SU-DHL-6 (cell line): ENCODE results near the gene SLC9A1.

Source experiments
- EZH2phosphoT487 ChIP-seq: fragments of 200-600 bp; sonication (generic), shearing (Covaris generic); conservative IDR thresholded peaks from 2 replicates; pipeline ENCODE4 v1.6.1; 2018; ENCODE audit warnings: mild to moderate bottlenecking, antibody characterized with exemption, low read length, moderate library complexity, mixed read lengths
- TF ChIP-seq, protein P1 (sequence below): fragments of 200-600 bp; sonication (generic); IDR thresholded peaks from one replicate; pipeline ENCODE4 v1.5.1; 2017; ENCODE audit warnings: antibody characterized with exemption, mild to moderate bottlenecking, low read length, moderate library complexity; ENCODE audit not compliant: insufficient read depth, poor library complexity, severe bottlenecking

DNA sequence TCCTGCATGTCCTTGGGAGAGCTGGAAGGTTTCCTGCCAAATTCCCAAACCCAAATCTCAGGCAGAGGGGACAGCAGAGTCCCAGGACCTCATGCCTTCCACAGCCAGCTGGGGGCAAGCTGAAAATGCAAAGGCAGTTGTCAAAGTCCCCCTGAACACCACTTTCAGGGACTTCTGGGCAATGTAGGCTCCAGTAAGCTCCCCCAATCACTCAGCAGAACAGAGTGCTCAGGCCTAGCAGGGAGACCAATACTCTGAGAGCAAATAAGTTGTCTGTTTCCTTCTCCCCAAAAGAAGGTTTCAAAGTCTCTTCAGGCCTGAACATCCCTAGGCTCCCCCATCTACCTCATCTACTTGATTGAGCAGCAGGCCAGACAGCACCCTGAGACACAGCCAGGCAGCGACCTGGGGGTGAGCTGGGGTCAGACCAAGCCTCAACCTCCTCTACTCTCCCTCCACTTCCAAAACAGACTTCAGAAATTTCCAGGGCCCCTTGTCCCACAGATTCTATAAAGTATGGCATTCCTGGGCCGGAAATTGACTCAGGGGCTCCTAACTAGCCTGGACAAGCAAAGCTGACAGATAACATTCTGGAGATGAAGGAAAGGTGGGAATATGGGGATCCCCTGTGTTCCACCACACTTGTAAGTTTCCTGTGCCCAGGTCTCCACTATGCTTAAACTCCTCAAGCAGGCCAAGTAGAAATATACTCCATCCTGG is 1.9 kb downstream of the SLC9A1 start:
- TF ChIP-seq, protein P1, sequence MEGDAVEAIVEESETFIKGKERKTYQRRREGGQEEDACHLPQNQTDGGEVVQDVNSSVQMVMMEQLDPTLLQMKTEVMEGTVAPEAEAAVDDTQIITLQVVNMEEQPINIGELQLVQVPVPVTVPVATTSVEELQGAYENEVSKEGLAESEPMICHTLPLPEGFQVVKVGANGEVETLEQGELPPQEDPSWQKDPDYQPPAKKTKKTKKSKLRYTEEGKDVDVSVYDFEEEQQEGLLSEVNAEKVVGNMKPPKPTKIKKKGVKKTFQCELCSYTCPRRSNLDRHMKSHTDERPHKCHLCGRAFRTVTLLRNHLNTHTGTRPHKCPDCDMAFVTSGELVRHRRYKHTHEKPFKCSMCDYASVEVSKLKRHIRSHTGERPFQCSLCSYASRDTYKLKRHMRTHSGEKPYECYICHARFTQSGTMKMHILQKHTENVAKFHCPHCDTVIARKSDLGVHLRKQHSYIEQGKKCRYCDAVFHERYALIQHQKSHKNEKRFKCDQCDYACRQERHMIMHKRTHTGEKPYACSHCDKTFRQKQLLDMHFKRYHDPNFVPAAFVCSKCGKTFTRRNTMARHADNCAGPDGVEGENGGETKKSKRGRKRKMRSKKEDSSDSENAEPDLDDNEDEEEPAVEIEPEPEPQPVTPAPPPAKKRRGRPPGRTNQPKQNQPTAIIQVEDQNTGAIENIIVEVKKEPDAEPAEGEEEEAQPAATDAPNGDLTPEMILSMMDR: no peak
- TF ChIP-seq EZH2phosphoT487: no peak
